ENCODE results near the gene CCL1. TPM values are rescaled to one million over a fixed set of nuclear protein-coding genes. Genes with fewer than 3 reads are reported as not detected.

CCL1 gene
- total RNA-seq, 1 donor from 2014 or later: not detected

DNA sequence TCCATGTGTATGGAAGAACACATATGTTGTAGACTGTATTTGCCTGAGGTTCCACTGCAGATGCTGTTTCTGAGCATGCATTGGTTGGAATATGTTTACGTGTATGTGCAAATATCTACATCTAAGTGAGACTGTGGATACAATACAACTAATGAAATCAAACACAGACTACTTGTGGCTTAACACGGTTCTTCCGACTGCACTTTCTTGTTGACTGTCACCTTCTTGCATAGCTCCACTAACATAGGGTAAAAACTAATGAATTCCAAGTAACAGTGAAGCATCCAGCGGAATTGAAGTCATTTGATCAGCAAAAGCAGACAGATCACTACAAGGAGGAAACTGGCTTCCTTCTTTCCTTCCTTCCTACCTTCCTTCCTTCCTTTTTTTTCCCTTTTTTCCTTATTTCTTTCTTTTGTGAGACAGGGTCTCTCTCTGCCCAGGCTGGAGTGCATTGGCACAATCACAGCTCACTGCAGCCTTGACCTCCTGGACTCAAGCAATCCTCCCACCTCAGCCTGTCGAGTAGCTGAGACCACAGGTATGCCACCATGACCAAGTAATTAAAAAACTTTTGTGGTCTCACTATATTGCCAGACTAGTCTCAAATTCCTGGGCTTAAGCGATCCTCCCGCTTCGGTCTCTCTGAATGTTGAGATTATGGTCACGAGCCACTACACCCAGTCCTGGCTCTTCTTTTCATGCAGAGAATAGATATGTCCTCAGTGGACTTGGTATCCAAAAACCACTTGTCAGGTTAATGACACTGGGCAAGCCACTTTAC lies 22.0 kb upstream of the CCL1 start:
- DNase-seq: no peak
- Mint-ChIP-seq H3K4me1 (ENCODE audit: low read depth, unreplicated experiment) (peaks cover 3% of the 10 kb centered on the region), H3K4me3 (ENCODE audit: unreplicated experiment) (no peak overlapping the region)

DNA sequence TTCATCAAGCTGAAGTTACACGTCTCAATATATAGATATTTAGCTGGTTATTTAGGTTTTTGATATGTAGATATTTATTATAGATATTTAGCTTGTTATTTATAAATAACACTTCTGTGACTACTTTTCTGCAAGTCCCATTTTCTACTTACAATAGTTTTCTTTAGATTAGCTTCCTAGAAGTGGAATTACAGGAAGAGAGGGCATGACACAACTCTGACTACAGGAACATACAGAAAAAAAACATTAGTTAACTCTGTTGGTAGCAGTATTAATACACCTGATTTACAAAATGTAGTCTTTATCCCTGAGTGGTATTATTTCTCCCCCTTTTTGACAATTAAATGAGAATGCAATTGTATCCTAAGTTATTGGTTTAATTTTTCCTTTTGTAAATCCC lies 21.2 kb upstream of the CCL1 start:
- Mint-ChIP-seq H3K27me3 (ENCODE audit: unreplicated experiment) (no peaks in the 10 kb centered on the region), H3K36me3 (ENCODE audit: unreplicated experiment) (no peaks in the 10 kb centered on the region), H3K27ac (ENCODE audit: unreplicated experiment) (no peak overlapping the region), H3K4me3 (ENCODE audit: unreplicated experiment) (no peak overlapping the region), H3K9me3 (ENCODE audit: unreplicated experiment) (no peaks in the 10 kb centered on the region), H3K4me1 (ENCODE audit: low read depth, unreplicated experiment) (peaks cover 3% of the 10 kb centered on the region)
- no peak for DNase-seq
- TF ChIP-seq, protein P1, sequence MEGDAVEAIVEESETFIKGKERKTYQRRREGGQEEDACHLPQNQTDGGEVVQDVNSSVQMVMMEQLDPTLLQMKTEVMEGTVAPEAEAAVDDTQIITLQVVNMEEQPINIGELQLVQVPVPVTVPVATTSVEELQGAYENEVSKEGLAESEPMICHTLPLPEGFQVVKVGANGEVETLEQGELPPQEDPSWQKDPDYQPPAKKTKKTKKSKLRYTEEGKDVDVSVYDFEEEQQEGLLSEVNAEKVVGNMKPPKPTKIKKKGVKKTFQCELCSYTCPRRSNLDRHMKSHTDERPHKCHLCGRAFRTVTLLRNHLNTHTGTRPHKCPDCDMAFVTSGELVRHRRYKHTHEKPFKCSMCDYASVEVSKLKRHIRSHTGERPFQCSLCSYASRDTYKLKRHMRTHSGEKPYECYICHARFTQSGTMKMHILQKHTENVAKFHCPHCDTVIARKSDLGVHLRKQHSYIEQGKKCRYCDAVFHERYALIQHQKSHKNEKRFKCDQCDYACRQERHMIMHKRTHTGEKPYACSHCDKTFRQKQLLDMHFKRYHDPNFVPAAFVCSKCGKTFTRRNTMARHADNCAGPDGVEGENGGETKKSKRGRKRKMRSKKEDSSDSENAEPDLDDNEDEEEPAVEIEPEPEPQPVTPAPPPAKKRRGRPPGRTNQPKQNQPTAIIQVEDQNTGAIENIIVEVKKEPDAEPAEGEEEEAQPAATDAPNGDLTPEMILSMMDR (IDR thresholded peaks at IDR 0.05; ENCODE audit: partially characterized antibody, unreplicated experiment): no peak

More for the DNA sequence above, 22.0 kb upstream of the CCL1 start:
- Mint-ChIP-seq H3K27ac (ENCODE audit: unreplicated experiment) (no peak overlapping the region), H3K27me3 (ENCODE audit: unreplicated experiment) (no peaks in the 10 kb centered on the region), H3K36me3 (ENCODE audit: unreplicated experiment) (no peaks in the 10 kb centered on the region), H3K9me3 (ENCODE audit: unreplicated experiment) (no peaks in the 10 kb centered on the region)
- TF ChIP-seq, protein P1 (IDR thresholded peaks at IDR 0.05; ENCODE audit: partially characterized antibody, unreplicated experiment): no peak

DNA sequence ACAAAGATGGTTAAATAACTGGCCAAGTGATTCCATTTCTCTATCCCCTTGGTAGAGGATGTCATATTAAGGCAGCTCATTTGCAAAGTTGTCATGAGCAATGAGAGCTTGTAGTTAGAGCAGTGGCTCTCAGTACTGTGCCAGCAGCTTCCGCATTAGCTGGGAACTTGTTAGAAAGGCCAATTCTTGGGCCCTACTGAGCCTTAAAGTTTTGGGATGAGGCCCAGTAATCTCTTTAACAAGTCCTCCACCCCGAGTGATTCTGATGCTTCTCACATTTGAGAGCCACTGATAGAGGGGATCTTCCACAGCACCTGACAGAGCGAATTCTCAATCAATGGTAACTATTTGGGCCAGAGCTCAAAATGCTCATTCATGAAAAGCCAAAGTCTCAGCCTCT lies 20.2 kb upstream of the CCL1 start:
- DNase-seq: no peak
- Mint-ChIP-seq H3K27me3 (ENCODE audit: unreplicated experiment) (no peaks in the 10 kb centered on the region), H3K4me3 (ENCODE audit: unreplicated experiment) (no peak overlapping the region), H3K4me1 (ENCODE audit: low read depth, unreplicated experiment) (peaks cover 3% of the 10 kb centered on the region), H3K36me3 (ENCODE audit: unreplicated experiment) (no peaks in the 10 kb centered on the region), H3K27ac (ENCODE audit: unreplicated experiment) (no peak overlapping the region), H3K9me3 (ENCODE audit: unreplicated experiment) (peaks cover 1% of the 10 kb centered on the region)
- TF ChIP-seq, protein P1 (IDR thresholded peaks at IDR 0.05; ENCODE audit: partially characterized antibody, unreplicated experiment): no peak

DNA sequence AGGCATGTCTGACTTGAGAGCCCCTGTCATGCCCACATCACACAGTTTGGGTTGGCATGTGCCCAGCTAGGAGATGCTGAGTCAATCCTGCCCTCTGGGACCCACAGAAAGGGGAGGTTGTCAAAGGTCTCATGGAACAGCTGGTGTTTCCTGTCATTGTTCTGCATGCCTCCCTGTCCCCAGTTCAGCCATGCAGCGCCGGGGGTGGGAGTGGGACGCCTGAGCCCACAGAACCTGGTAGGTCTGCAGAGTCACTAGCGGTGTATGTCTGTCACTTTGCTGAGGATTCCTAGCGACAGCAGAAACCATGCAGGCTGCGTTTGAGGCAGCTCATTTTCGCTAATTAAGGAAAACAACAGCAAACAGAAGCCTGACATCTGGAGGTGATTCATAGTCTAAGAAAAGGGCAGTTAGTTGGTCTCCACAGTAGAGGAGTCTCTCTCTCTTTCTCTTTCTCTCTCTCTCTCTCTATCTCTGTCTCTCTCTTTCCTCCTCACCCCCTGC lies 19.6 kb upstream of the CCL1 start:
- no peak for DNase-seq
- H3K36me3 Mint-ChIP-seq (ENCODE audit: unreplicated experiment): no peaks in the 10 kb centered on the region
- H3K4me3 Mint-ChIP-seq (ENCODE audit: unreplicated experiment): no peak overlapping the region
- H3K27me3 Mint-ChIP-seq (ENCODE audit: unreplicated experiment): no peaks in the 10 kb centered on the region
- peaks cover 1% of the 10 kb centered on the region for H3K9me3 Mint-ChIP-seq (ENCODE audit: unreplicated experiment)
- H3K4me1 Mint-ChIP-seq (ENCODE audit: low read depth, unreplicated experiment): peaks cover 3% of the 10 kb centered on the region
- TF ChIP-seq, protein P1 (IDR thresholded peaks at IDR 0.05; ENCODE audit: partially characterized antibody, unreplicated experiment): no peak
- H3K27ac Mint-ChIP-seq (ENCODE audit: unreplicated experiment): no peak overlapping the region

DNA sequence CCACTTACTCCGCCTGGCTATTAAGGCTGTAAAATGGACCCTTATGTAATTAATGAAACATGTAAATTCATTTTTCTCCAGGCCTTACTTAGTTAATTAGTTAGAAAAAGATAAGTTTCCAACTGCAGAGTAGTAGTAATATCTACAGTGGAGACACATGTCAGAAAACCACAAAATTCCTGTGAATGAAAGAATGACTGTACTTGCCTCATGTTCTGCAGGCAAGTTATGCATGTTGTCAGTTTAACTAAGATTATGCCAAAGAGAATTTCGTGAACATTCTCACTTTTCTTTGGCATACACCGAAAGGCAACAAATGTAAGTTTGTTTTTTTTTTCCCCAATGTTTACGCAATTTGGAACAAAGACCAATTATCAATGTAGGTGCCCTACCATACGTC lies 16.8 kb upstream of the CCL1 start:
- TF ChIP-seq, protein P1 (IDR thresholded peaks at IDR 0.05; ENCODE audit: partially characterized antibody, unreplicated experiment): no peak
- no peaks in the 10 kb centered on the region for H3K36me3 Mint-ChIP-seq (ENCODE audit: unreplicated experiment)
- H3K9me3 Mint-ChIP-seq (ENCODE audit: unreplicated experiment): peaks cover 1% of the 10 kb centered on the region
- no peaks in the 10 kb centered on the region for H3K27me3 Mint-ChIP-seq (ENCODE audit: unreplicated experiment)
- peaks cover 3% of the 10 kb centered on the region for H3K4me1 Mint-ChIP-seq (ENCODE audit: low read depth, unreplicated experiment)
- H3K27ac Mint-ChIP-seq (ENCODE audit: unreplicated experiment): no peak overlapping the region
- DNase-seq: no peak
- no peak overlapping the region for H3K4me3 Mint-ChIP-seq (ENCODE audit: unreplicated experiment)

Measured in glutamatergic neuron (in vitro differentiated cells).